Heart left ventricle (tissue), 13 donors: Measurements from ENCODE around the gene IQSEC1.

Experiments used
- POLR2A ChIP-seq, 2 donors: fragments of 450-650 bp; IDR thresholded peaks; one replicate each; pipeline ENCODE4 v1.6.1; 2017; ENCODE audit warnings: antibody characterized with exemption in 2 of 2, mild to moderate bottlenecking in 2 of 2, moderate library complexity in 2 of 2
- TF ChIP-seq, protein P1 (sequence below), 12 donors: fragments of 200-600 bp; sonication (generic) in 4 of 12; IDR thresholded peaks; one replicate each; pipeline versions ENCODE4 v1.5.0 to v1.8.0; 2018 to 2022; ENCODE audit warnings: antibody characterized with exemption in 12 of 12, mild to moderate bottlenecking in 5 of 12
- donor health status: ischemic (EF 13 %, LVEDD 7.1; RV severe dilation, severe dysfunction).
- donor health status: DM: no; HTN: yes; CAD: no.
- donor health status: DM: no; HTN: no; CAD: no.
- donor health status: ischemic (EF 25% LVEDD 6.9; RV normal size, moderate dysfunction).
- donor health status: ischemic (EF 25% LVEDD 5.7; RV mildly dilated, moderate dysfunction).
- donor health status: ischemic (EF 35%, LVEDD 5.7; RV mildly dilated, moderate dysfunction).
- donor health status: nonischemic (EF 11% LVEDD 7.7; RV severe dilation, severe dysfunction).
- donor health status: DM: yes; HTN: yes; CAD: no.
- donor health status: PGD.
- donor health status: ischemic (EF 29% LVEDD 5.4; RV normal size, mild dysfunction).
- donor health status: nonischemic (EF 23%, LVEDD 6.1; RV moderate dilation, normal function).

DNA sequence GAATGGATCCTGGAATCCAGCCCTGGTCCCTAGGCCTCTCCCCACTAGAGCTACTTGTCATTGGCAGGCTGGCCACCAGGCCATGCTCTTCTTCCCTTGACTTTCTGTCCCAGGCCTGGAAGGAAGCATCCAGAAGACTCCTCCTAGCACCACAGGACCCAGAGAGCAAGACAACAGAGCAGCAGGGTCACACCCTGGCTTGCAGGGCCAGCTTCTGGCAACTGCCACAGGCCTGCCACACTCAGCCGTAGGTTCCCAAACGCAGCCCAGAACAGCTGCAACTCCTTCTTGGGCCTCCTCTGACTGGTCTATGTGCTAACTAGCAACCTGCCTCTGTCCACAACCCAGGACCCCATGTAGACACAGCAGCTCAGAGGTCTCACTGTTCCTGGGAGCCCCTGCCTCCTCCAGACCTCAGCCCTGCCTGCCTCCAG, 195.1 kb downstream of the IQSEC1 start:
- TF ChIP-seq, protein P1, sequence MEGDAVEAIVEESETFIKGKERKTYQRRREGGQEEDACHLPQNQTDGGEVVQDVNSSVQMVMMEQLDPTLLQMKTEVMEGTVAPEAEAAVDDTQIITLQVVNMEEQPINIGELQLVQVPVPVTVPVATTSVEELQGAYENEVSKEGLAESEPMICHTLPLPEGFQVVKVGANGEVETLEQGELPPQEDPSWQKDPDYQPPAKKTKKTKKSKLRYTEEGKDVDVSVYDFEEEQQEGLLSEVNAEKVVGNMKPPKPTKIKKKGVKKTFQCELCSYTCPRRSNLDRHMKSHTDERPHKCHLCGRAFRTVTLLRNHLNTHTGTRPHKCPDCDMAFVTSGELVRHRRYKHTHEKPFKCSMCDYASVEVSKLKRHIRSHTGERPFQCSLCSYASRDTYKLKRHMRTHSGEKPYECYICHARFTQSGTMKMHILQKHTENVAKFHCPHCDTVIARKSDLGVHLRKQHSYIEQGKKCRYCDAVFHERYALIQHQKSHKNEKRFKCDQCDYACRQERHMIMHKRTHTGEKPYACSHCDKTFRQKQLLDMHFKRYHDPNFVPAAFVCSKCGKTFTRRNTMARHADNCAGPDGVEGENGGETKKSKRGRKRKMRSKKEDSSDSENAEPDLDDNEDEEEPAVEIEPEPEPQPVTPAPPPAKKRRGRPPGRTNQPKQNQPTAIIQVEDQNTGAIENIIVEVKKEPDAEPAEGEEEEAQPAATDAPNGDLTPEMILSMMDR (IDR thresholded peaks at IDR 0.05) = no peak
- TF ChIP-seq POLR2A (IDR thresholded peaks at IDR 0.05) = no peak
